Transverse colon (tissue), 4 donors: ENCODE measurements around the gene BICD1. TPM values are rescaled to one million over a fixed set of nuclear protein-coding genes. Genes with fewer than 3 reads are reported as not detected.

ENCODE experiments used
- DNase-seq: peaks from one replicate; pipeline ENCODE4 v3.0.0-alpha.2; 2019
- H3K27ac ChIP-seq, 4 donors: fragments of 200-600 bp; sonication (generic); 2 replicates each; pipeline ENCODE4 v1.5.1; 2016 to 2018; ENCODE audit warnings: inconsistent platforms in 4 of 4
- H3K27me3 ChIP-seq: fragments of 200-600 bp; sonication (generic); 2 replicates; pipeline ENCODE4 v1.5.1; 2017; ENCODE audit warnings: inconsistent platforms
- H3K36me3 ChIP-seq, 4 donors: fragments of 200-600 bp; sonication (generic); 2 replicates each; pipeline ENCODE4 v1.5.1; 2017 to 2019; ENCODE audit warnings: inconsistent platforms in 4 of 4
- H3K4me1 ChIP-seq, 4 donors: fragments of 200-600 bp; sonication (generic); 2 replicates each; pipeline ENCODE4 v1.5.1; 2017 to 2020; ENCODE audit warnings: inconsistent platforms in 4 of 4
- H3K4me3 ChIP-seq, 4 donors: fragments of 200-600 bp; sonication (generic); 1 replicate in 1 of 4; 2 replicates in 3 of 4; pipeline versions ENCODE4 v1.5.1 to v1.6.1; 2017 to 2019; ENCODE audit warnings: inconsistent platforms in 4 of 4
- H3K9me3 ChIP-seq, 2 donors: fragments of 200-600 bp; sonication (generic); 2 replicates each; pipeline ENCODE4 v1.5.1; 2017 to 2019; ENCODE audit warnings: inconsistent platforms in 2 of 2
- EP300 ChIP-seq: sonication (generic); formaldehyde crosslinking; IDR thresholded peaks from one replicate; pipeline ENCODE4 v1.6.1; 2017; ENCODE audit warnings: antibody characterized with exemption, low read depth
- POLR2A ChIP-seq: fragments of 450-650 bp; IDR thresholded peaks from one replicate; pipeline ENCODE4 v1.6.1; 2016; ENCODE audit warnings: antibody characterized with exemption, mild to moderate bottlenecking, moderate library complexity
- POLR2AphosphoS5 ChIP-seq, 3 donors: sonication (generic); formaldehyde crosslinking; IDR thresholded peaks; one replicate each; pipeline ENCODE4 v1.6.1; 2016; ENCODE audit warnings: antibody characterized with exemption in 3 of 3
- WGBS, 2 donors: methylation state at CpG; one replicate each; pipeline ENCODE4 v1.1.5; 2018; ENCODE audit warnings: low coverage in 1 of 2; 5-methylcytosine and 5-hydroxymethylcytosine counted together
- in situ Hi-C, 4 donors: fragments of 200-750 bp; cut with MboI; loops; one replicate each; pipeline versions ENCODE4 v1.15.0 to v1.15.1; 2017; ENCODE audit warnings: low sequenced_read_pairs in 3 of 4, low pct_ligation_motif_present in 1 of 4, low pct_unique_long_range_greater_than_20kb in 1 of 4
- intact Hi-C: fragments of 100-400 bp; cut with DNase I; formaldehyde crosslinking; loops from one replicate; pipeline ENCODE4 v1.15.1; 2023; ENCODE audit warnings: low total_unique reads
- small RNA-seq, 4 donors: library from RNA; depleted of rRNA; stranded (forward); fragments of <200 nt; gene quantifications; one replicate each; pipeline ENCODE3, GENCODE V24; 2016
- total RNA-seq, 4 donors: library from RNA; depleted of rRNA; stranded (reverse); fragments of >200 nt; gene quantifications; one replicate each; pipeline ENCODE4 v1.1.0, GENCODE V29; 2016
- TF ChIP-seq, protein P1 (sequence below), 5 experiments: fragments of 200-600 bp in 3 of 5; fragments of 450-650 bp in 2 of 5; sonication (generic) in 3 of 5; IDR thresholded peaks; 1 replicate in 2 of 5; 2 replicates in 3 of 5; pipeline ENCODE4 v1.5.1; 2016 to 2017; ENCODE audit warnings: antibody characterized with exemption in 5 of 5, inconsistent platforms in 3 of 5, mild to moderate bottlenecking in 2 of 5, moderate library complexity in 1 of 5

The BICD1 gene
- total RNA-seq, 4 donors from 2014 or later, result 0.75 to 27.7 (median 5.2) TPM

DNA sequence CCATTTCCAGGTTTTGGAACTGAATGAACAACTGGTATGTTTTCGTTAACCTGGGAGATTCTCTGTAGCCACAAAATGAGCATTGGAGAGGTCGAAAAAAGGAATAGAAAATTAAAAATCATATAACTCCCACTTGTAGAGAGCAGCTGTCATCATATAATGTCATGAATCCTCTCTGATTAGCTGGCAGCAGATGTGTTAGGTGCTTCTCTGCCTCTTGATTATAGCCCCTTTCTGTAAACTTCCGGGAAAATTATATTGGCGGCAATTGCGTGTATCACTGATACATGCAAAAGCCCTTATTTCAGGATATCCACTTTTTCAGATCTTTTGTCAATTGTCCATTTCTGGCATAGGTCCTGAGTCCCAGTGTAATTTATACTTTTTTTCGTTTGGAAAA lies 324.4 kb downstream of the BICD1 start:
- WGBS, 2 donors, result 27 to 52% methylated on average over 3 to 6 of the region's 6 CpGs

More for the DNA sequence above, 324.4 kb downstream of the BICD1 start:
- H3K9me3 ChIP-seq, result no peaks in the 10 kb centered on the region
- peaks cover 0 to 8% (median 0%) of the 10 kb centered on the region in 4 donors for H3K4me1 ChIP-seq
- no peak overlapping the region for H3K27ac ChIP-seq
- no peaks in the 10 kb centered on the region for H3K27me3 ChIP-seq
- TF ChIP-seq POLR2A (no peak), POLR2AphosphoS5 (IDR thresholded peaks at IDR 0.05) (no peak), EP300 (no peak)
- TF ChIP-seq, protein P1, sequence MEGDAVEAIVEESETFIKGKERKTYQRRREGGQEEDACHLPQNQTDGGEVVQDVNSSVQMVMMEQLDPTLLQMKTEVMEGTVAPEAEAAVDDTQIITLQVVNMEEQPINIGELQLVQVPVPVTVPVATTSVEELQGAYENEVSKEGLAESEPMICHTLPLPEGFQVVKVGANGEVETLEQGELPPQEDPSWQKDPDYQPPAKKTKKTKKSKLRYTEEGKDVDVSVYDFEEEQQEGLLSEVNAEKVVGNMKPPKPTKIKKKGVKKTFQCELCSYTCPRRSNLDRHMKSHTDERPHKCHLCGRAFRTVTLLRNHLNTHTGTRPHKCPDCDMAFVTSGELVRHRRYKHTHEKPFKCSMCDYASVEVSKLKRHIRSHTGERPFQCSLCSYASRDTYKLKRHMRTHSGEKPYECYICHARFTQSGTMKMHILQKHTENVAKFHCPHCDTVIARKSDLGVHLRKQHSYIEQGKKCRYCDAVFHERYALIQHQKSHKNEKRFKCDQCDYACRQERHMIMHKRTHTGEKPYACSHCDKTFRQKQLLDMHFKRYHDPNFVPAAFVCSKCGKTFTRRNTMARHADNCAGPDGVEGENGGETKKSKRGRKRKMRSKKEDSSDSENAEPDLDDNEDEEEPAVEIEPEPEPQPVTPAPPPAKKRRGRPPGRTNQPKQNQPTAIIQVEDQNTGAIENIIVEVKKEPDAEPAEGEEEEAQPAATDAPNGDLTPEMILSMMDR (IDR thresholded peaks at IDR 0.05), result no peak
- DNase-seq, result no peak
- H3K4me3 ChIP-seq, result no peak overlapping the region
- intact Hi-C loops (no loop called here), in situ Hi-C loops (no loop called here)
- no peaks in the 10 kb centered on the region for H3K36me3 ChIP-seq

Small RNA genes within 50 kb of the gene (small RNA-seq; reads per million reads assigned to genes)
- gene AC048344.2, result 0 reads per million in 4 donors
- gene AC048344.3, result 0 reads per million in 4 donors
- 0 reads per million in 4 donors for gene RF00019

Other genes with a start within 250 kb of the BICD1 start
- gene RESF1, start 147.4 kb upstream of the BICD1 start, total RNA-seq, result 10 to 100 TPM; 23.3 to 81.8 (median 35.1) TPM